ENCODE measurements around the gene USP15.
"Not testable (repeated sequence)": the region's sequence is repeated elsewhere in the genome, so short reads cannot be mapped to it uniquely, and the experiment has no call there.

The USP15 gene

DNA sequence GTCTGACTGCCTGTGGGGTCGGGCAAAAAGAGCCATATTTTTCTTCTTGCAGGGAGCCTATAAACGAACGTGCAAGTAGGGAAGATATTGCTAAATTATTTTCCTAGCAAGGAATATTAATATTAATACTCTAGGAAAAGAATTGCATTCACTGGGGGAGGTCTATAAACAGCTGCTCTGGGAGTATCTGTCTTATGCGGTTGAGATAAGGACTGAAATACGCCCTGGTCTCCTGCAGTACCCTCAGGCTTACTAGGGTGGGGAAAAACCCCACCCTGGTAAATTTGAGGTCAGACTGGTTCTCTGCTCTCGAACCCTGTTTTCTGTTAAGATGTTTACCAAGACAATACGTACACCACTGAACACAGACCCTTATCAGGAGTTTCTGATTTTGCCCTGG lies 203.0 kb downstream of the USP15 start:
- not testable (repeated sequence) for DNase-seq

Data from activated effector memory CD4-positive, alpha-beta T cell treated with anti-CD3 and anti-CD28 coated beads, Interleukin-2, amount 50 U/mL, for 16 hours (primary cell).